ENCODE measurements around the gene DDX43. TPM values are rescaled to one million over a fixed set of nuclear protein-coding genes. Genes with fewer than 3 reads are reported as not detected.

The DDX43 gene
- total RNA-seq, 1 experiment from 2014 or later: 0.33 TPM

- Mint-ChIP-seq H3K27ac (peak overlapping the region in 1 of 3 experiments; percentile 61; a peak in 2 of 7 replicates), H3K27me3 (ENCODE audit: low read depth) (peaks cover 3% of the 10 kb centered on the region; the same call in 1 of the 2 replicates), H3K4me3 (peak overlapping the region; percentile 75 to 79), H3K9me3 (no peaks in the 10 kb centered on the region), H3K36me3 (ENCODE audit: insufficient read depth in 1 of 3, low read depth in 3 of 3) (no peaks in the 10 kb centered on the region), H3K4me1 (peaks cover 14 to 16% of the 10 kb centered on the region in 2 experiments)
- H3K23me2 ChIP-seq (ENCODE audit: insufficient read length, low read depth, low read length, poor library complexity, severe bottlenecking): peaks cover 7% of the 10 kb centered on the region
- H2AFZ ChIP-seq (ENCODE audit: low read length): no peak overlapping the region
- H2AK5ac ChIP-seq (ENCODE audit: insufficient read length, low read length): no peak overlapping the region
- H4K91ac ChIP-seq (ENCODE audit: insufficient read length, low read depth, low read length): no peak overlapping the region
- H2BK120ac ChIP-seq (ENCODE audit: low read depth, low read length, poor library complexity, severe bottlenecking): no peak overlapping the region
- H4K5ac ChIP-seq (ENCODE audit: insufficient read length, low read depth, low read length): no peak overlapping the region
- no peaks in the 10 kb centered on the region for H3K79me2 ChIP-seq (ENCODE audit: insufficient read depth, low read length)
- H3K4me1 ChIP-seq (ENCODE audit: insufficient read depth, low read length): no peaks in the 10 kb centered on the region
- H4K8ac ChIP-seq (replicated peaks; ENCODE audit: insufficient read length, low read depth, low read length): no peak overlapping the region
- no peak overlapping the region for H2BK12ac ChIP-seq (ENCODE audit: insufficient read length, low read depth, low read length)
- no peak overlapping the region for H2BK15ac ChIP-seq (ENCODE audit: low read depth, low read length)
- no peak overlapping the region for H3K14ac ChIP-seq (ENCODE audit: insufficient read depth, low read length)
- H2BK5ac ChIP-seq (ENCODE audit: insufficient read length, low read length): no peak overlapping the region
- H3K56ac ChIP-seq (ENCODE audit: insufficient read length, low read depth, low read length): no peak overlapping the region
- no peak overlapping the region for H3T11ph ChIP-seq (ENCODE audit: low read length)
- H3K9ac ChIP-seq (ENCODE audit: extremely low read depth, insufficient read length, low read length): no peak overlapping the region
- no peak overlapping the region for H3K27ac ChIP-seq (ENCODE audit: insufficient read length, low read depth, low read length)
- H3K9me3 ChIP-seq (ENCODE audit: control insufficient read depth, low read depth, low read length): no peaks in the 10 kb centered on the region
- peak overlapping the region; percentile 62 for H3K4me2 ChIP-seq (ENCODE audit: insufficient read depth, insufficient read length, low read length)
- H2BK20ac ChIP-seq (ENCODE audit: low read depth, low read length, poor library complexity, severe bottlenecking): no peak overlapping the region
- no peak for DNase-seq
- no CpG with 5 or more reads among the region's 4 CpGs for WGBS (ENCODE audit: extremely low coverage, insufficient read length, low lambda C conversion rate)
- H3K27me3 ChIP-seq (ENCODE audit: insufficient read depth, low read length): no peaks in the 10 kb centered on the region
- no peak overlapping the region for H3K4ac ChIP-seq (ENCODE audit: low read depth, low read length)
- H3K79me1 ChIP-seq (ENCODE audit: insufficient read depth, low read depth, low read length, poor library complexity, severe bottlenecking): no peaks in the 10 kb centered on the region
- TF ChIP-seq CTCF (conservative IDR thresholded peaks at IDR 0.05): no peak
- no peak overlapping the region for H3K23ac ChIP-seq (ENCODE audit: insufficient read length, low read depth, low read length)
- H3K18ac ChIP-seq (ENCODE audit: insufficient read length, low read depth, low read length): no peak overlapping the region
- H4K20me1 ChIP-seq (ENCODE audit: control insufficient read depth, insufficient read depth, insufficient read length): no peaks in the 10 kb centered on the region
These were observed 6.2 kb upstream of the DDX43 start for GRCh38 chr6:73388433-73388799.

Measured in H9 (cell line).